Activated CD4-positive, alpha-beta memory T cell treated with anti-CD3 and anti-CD28 coated beads for 36 hours (primary cell): ENCODE results near the gene HAUS6. TPM values are rescaled to one million over a fixed set of nuclear protein-coding genes. Genes with fewer than 3 reads are reported as not detected.
"Not testable (repeated sequence)": the region's sequence is repeated elsewhere in the genome, so short reads cannot be mapped to it uniquely, and the experiment has no call there.

Experiments
- CTCF ChIA-PET: fragments of 350-600 bp; sonication (Branson Sonifier 250); formaldehyde crosslinking; loops from one replicate; lab custom pipeline; 2021; ENCODE audit warnings: antibody characterized with exemption, inconsistent platforms; lab: Charles Lee
- POLR2A ChIA-PET: fragments of 350-600 bp; sonication (Branson Sonifier 250); formaldehyde crosslinking; loops from one replicate; lab custom pipeline; 2021; ENCODE audit warnings: antibody characterized with exemption; lab: Charles Lee
- DNase-seq: peaks from one replicate; pipeline ENCODE4 v3.0.0-alpha.2; 2020
- H3K27ac Mint-ChIP-seq: one replicate; pipeline ENCODE4 v1.8.0; 2021; ENCODE audit warnings: mixed read lengths
- H3K27me3 Mint-ChIP-seq: one replicate; pipeline ENCODE4 v1.8.0; 2021; ENCODE audit warnings: mixed read lengths
- H3K36me3 Mint-ChIP-seq: one replicate; pipeline ENCODE4 v1.8.0; 2021; ENCODE audit warnings: mixed read lengths
- H3K4me1 Mint-ChIP-seq: one replicate; pipeline ENCODE4 v1.8.0; 2021; ENCODE audit warnings: low read depth, mixed read lengths
- H3K4me3 Mint-ChIP-seq: one replicate; pipeline ENCODE4 v1.8.0; 2021; ENCODE audit warnings: mild to moderate bottlenecking, mixed read lengths
- H3K9me3 Mint-ChIP-seq: one replicate; pipeline ENCODE4 v1.8.0; 2021; ENCODE audit warnings: mixed read lengths
- intact Hi-C: fragments of 100-400 bp; cut with micrococcal nuclease; formaldehyde crosslinking; loops from one replicate; pipeline ENCODE4 v1.15.1; 2023
- total RNA-seq, 2 experiments: library from RNA; stranded (reverse); gene quantifications; one replicate each; pipeline ENCODE4 v1.2.3, GENCODE V29; 2021

The HAUS6 gene
- total RNA-seq, 2 experiments from 2014 or later, result 28.7 to 29.8 TPM

GRCh38 chr9:19114680-19115270 lies 12.1 kb upstream of the HAUS6 start:
- no peaks in the 10 kb centered on the region for H3K4me1 Mint-ChIP-seq
- H3K9me3 Mint-ChIP-seq, result no peaks in the 10 kb centered on the region
- peaks cover 36% of the 10 kb centered on the region for H3K36me3 Mint-ChIP-seq
- POLR2A ChIA-PET, result no interaction called here
- no peak overlapping the region for H3K27ac Mint-ChIP-seq
- no peak overlapping the region for H3K4me3 Mint-ChIP-seq
- DNase-seq, result no peak
- intact Hi-C loops, result no loop called here
- no peaks in the 10 kb centered on the region for H3K27me3 Mint-ChIP-seq
- CTCF ChIA-PET, result interaction anchor here (1.0 to 1.1 kb wide), 2 partner anchors 60 to 343 kb away, joined by 3 to 4 read pairs; no protein-coding TSS in a partner anchor

- intact Hi-C loops, result no loop called here
- CTCF ChIA-PET, result interaction anchor here (1.0 to 1.1 kb wide), 2 partner anchors 60 to 343 kb away, joined by 3 to 4 read pairs; no protein-coding TSS in a partner anchor
- Mint-ChIP-seq H3K27ac (no peak overlapping the region), H3K4me3 (no peak overlapping the region), H3K4me1 (no peaks in the 10 kb centered on the region), H3K9me3 (no peaks in the 10 kb centered on the region), H3K36me3 (peaks cover 29% of the 10 kb centered on the region), H3K27me3 (no peaks in the 10 kb centered on the region)
- DNase-seq, result no peak
- POLR2A ChIA-PET, result interaction anchor here (1.0 kb wide), 1 partner anchor 11 kb away, joined by 3 read pairs; no protein-coding TSS in a partner anchor
These were observed 11.4 kb upstream of the HAUS6 start for GRCh38 chr9:19113964-19114679.

GRCh38 chr9:19113064-19113611 lies 10.4 kb upstream of the HAUS6 start:
- POLR2A ChIA-PET, result interaction anchor here (0.6 to 1.0 kb wide), 2 partner anchors 10 to 11 kb away, joined by 3 read pairs; no protein-coding TSS in a partner anchor
- H3K4me3 Mint-ChIP-seq, intact Hi-C loops, H3K9me3 Mint-ChIP-seq, DNase-seq, H3K27me3 Mint-ChIP-seq, H3K27ac Mint-ChIP-seq, CTCF ChIA-PET, H3K4me1 Mint-ChIP-seq: not testable (repeated sequence)
- peaks cover 23% of the 10 kb centered on the region for H3K36me3 Mint-ChIP-seq

- H3K9me3 Mint-ChIP-seq, result no peaks in the 10 kb centered on the region
- ChIA-PET CTCF (interaction anchor here (1.3 kb wide), 1 partner anchor 66 kb away, joined by 3 read pairs; no protein-coding TSS in a partner anchor), POLR2A (no interaction called here)
- H3K27ac Mint-ChIP-seq, result no peak overlapping the region
- no peaks in the 10 kb centered on the region for H3K27me3 Mint-ChIP-seq
- intact Hi-C loops, result no loop called here
- DNase-seq, result no peak
- H3K4me1 Mint-ChIP-seq, result no peaks in the 10 kb centered on the region
- H3K4me3 Mint-ChIP-seq, result no peak overlapping the region
- H3K36me3 Mint-ChIP-seq, result no peaks in the 10 kb centered on the region
These were observed 5.3 kb upstream of the HAUS6 start for GRCh38 chr9:19108038-19108437.

GRCh38 chr9:19104515-19105282 lies 2.0 kb upstream of the HAUS6 start:
- CTCF ChIA-PET, result interaction anchor here (0.8 to 1.2 kb wide), 3 partner anchors 19 to 69 kb away, joined by 3 to 5 read pairs (median 4); partner anchors contain the start of gene RRAGA
- no peak overlapping the region for H3K27ac Mint-ChIP-seq
- H3K27me3 Mint-ChIP-seq, result no peaks in the 10 kb centered on the region
- no peak for DNase-seq
- H3K9me3 Mint-ChIP-seq, result no peaks in the 10 kb centered on the region
- H3K4me3 Mint-ChIP-seq, result no peak overlapping the region
- intact Hi-C loops, result no loop called here
- POLR2A ChIA-PET, result interaction anchor here (0.7 to 1.2 kb wide), 2 partner anchors 22 kb away, joined by 3 read pairs; no protein-coding TSS in a partner anchor
- H3K4me1 Mint-ChIP-seq, result peaks cover 13% of the 10 kb centered on the region
- H3K36me3 Mint-ChIP-seq, result peaks cover 4% of the 10 kb centered on the region

- H3K9me3 Mint-ChIP-seq, result no peaks in the 10 kb centered on the region
- peaks cover 26% of the 10 kb centered on the region for H3K4me1 Mint-ChIP-seq
- POLR2A ChIA-PET, result interaction anchor here (0.9 to 1.7 kb wide), 5 partner anchors 22 to 131 kb away, joined by 3 to 5 read pairs (median 5); partner anchors contain the start of gene RRAGA
- peaks cover 12% of the 10 kb centered on the region for H3K36me3 Mint-ChIP-seq
- H3K27ac Mint-ChIP-seq, result peak overlapping the region; percentile 93
- intact Hi-C loops, result loop anchor here (1.0 to 2.0 kb wide), 8 partner anchors 17 to 355 kb away; partner anchors contain the start of genes DENND4C, RPS6 and RRAGA
- CTCF ChIA-PET, result interaction anchor here (0.9 to 2.1 kb wide), 5 partner anchors 16 to 73 kb away, joined by 3 to 10 read pairs (median 5); no protein-coding TSS in a partner anchor
- peak overlapping the region; percentile 95 for H3K4me3 Mint-ChIP-seq
- peak; percentile 50 for DNase-seq
- H3K27me3 Mint-ChIP-seq, result no peaks in the 10 kb centered on the region
These were observed 498 bp downstream of the HAUS6 start for GRCh38 chr9:19102181-19102630.

- intact Hi-C loops, result no loop called here
- peak overlapping the region; percentile 18 for H3K27ac Mint-ChIP-seq
- DNase-seq, result no peak
- peaks cover 33% of the 10 kb centered on the region for H3K4me1 Mint-ChIP-seq
- H3K27me3 Mint-ChIP-seq, result no peaks in the 10 kb centered on the region
- H3K9me3 Mint-ChIP-seq, result no peaks in the 10 kb centered on the region
- ChIA-PET CTCF (interaction anchor here (0.8 to 2.1 kb wide), 7 partner anchors 15 to 356 kb away, joined by 3 to 10 read pairs (median 3); no protein-coding TSS in a partner anchor), POLR2A (interaction anchor here (1.5 to 1.7 kb wide), 3 partner anchors 23 to 55 kb away, joined by 5 read pairs; partner anchors contain the start of gene RRAGA)
- H3K4me3 Mint-ChIP-seq, result peak overlapping the region; percentile 95
- peaks cover 14% of the 10 kb centered on the region for H3K36me3 Mint-ChIP-seq
These were observed 1.5 kb downstream of the HAUS6 start for GRCh38 chr9:19101203-19101602.

GRCh38 chr9:19097431-19097830 lies 5.3 kb downstream of the HAUS6 start:
- H3K4me3 Mint-ChIP-seq, H3K27me3 Mint-ChIP-seq, intact Hi-C loops, H3K9me3 Mint-ChIP-seq, DNase-seq, POLR2A ChIA-PET: not testable (repeated sequence)
- CTCF ChIA-PET, result interaction anchor here (0.7 to 1.6 kb wide), 4 partner anchors 11 to 360 kb away, joined by 3 to 11 read pairs (median 4); no protein-coding TSS in a partner anchor
- Mint-ChIP-seq H3K27ac (peak overlapping the region; percentile 51), H3K36me3 (peaks cover 32% of the 10 kb centered on the region), H3K4me1 (peaks cover 33% of the 10 kb centered on the region)

- no peak overlapping the region for H3K4me3 Mint-ChIP-seq
- POLR2A ChIA-PET, result interaction anchor here (0.8 kb wide), 1 partner anchor 37 kb away, joined by 3 read pairs; no protein-coding TSS in a partner anchor
- peaks cover 24% of the 10 kb centered on the region for H3K36me3 Mint-ChIP-seq
- H3K4me1 Mint-ChIP-seq, result no peaks in the 10 kb centered on the region
- DNase-seq, result no peak
- CTCF ChIA-PET, result interaction anchor here (0.8 to 6.2 kb wide), 5 partner anchors 14 to 378 kb away, joined by 3 to 67 read pairs (median 10); partner anchors contain the start of gene RRAGA
- H3K27ac Mint-ChIP-seq, result no peak overlapping the region
- intact Hi-C loops, result loop anchor here (5.0 kb wide), 1 partner anchor 35 kb away; no protein-coding TSS in a partner anchor
- H3K27me3 Mint-ChIP-seq, result no peaks in the 10 kb centered on the region
- H3K9me3 Mint-ChIP-seq, result no peaks in the 10 kb centered on the region
These were observed 15.4 kb downstream of the HAUS6 start for GRCh38 chr9:19087106-19088000.

GRCh38 chr9:19085295-19085694 lies 17.4 kb downstream of the HAUS6 start:
- Mint-ChIP-seq H3K36me3 (peaks cover 27% of the 10 kb centered on the region), H3K4me3 (no peak overlapping the region), H3K27ac (no peak overlapping the region), H3K27me3 (no peaks in the 10 kb centered on the region), H3K9me3 (no peaks in the 10 kb centered on the region), H3K4me1 (no peaks in the 10 kb centered on the region)
- DNase-seq, result no peak
- ChIA-PET CTCF (interaction anchor here (0.6 to 6.2 kb wide), 16 partner anchors 9 to 371 kb away, joined by 3 to 67 read pairs (median 4); partner anchors contain the start of gene RRAGA), POLR2A (no interaction called here)
- intact Hi-C loops, result loop anchor here (1.0 to 5.0 kb wide), 4 partner anchors 18 to 372 kb away; partner anchors contain the start of gene HAUS6
